ENCODE measurements around the gene SMC4. TPM values are rescaled to one million over a fixed set of nuclear protein-coding genes. Genes with fewer than 3 reads are reported as not detected.

The SMC4 gene
- total and polyA plus RNA-seq, 2 of the 8 experiments (the other 6 are each of a cell fraction or from before 2014, with no cell fraction given) = 26.6 to 118 TPM

- 81% methylated on average over 2 of the region's 2 CpGs; no CpG with 5 or more reads in 1 of the 2 experiments for WGBS, 2 experiments (ENCODE audit: extremely low coverage in 1 of 2, insufficient coverage in 1 of 2, insufficient read length in 1 of 2, insufficient replicate concordance in 2 of 2, low coverage in 1 of 2, low lambda C conversion rate in 2 of 2, missing lambda C conversion rate in 1 of 2)
- Histone ChIP-seq H3K27ac (ENCODE audit: low read depth, low read length) (no peak overlapping the region), H3K4me1 (replicated peaks in 1 of 4; ENCODE audit: control insufficient read depth in 3 of 4, insufficient read depth in 4 of 4, low read length in 3 of 4) (no peaks in the 10 kb centered on the region), H3K79me2 (ENCODE audit: control insufficient read depth in 1 of 2, insufficient read depth in 2 of 2, low read length in 2 of 2) (no peaks in the 10 kb centered on the region), H3K56ac (replicated peaks; ENCODE audit: insufficient read length, low read depth, low read length) (no peak overlapping the region), H3K4me3 (ENCODE audit: extremely low read depth in 1 of 4, insufficient read depth in 2 of 4, low read depth in 3 of 4, low read length in 4 of 4) (no peak overlapping the region), H2AK5ac (ENCODE audit: low read depth, low read length) (no peak overlapping the region), H3K9ac (replicated peaks in 1 of 4; ENCODE audit: extremely low read depth in 1 of 4, low read depth in 3 of 4, low read length in 3 of 4) (no peak overlapping the region), H2BK15ac (ENCODE audit: low read length) (no peak overlapping the region), H2AFZ (ENCODE audit: low read length) (no peak overlapping the region), H3K18ac (ENCODE audit: extremely low read depth, low read length) (no peak overlapping the region), H2BK12ac (ENCODE audit: low read depth, low read length) (no peak overlapping the region), H3K23ac (ENCODE audit: insufficient read length) (no peak overlapping the region), H4K5ac (ENCODE audit: insufficient read length, low read depth, low read length) (no peak overlapping the region), H4K91ac (replicated peaks; ENCODE audit: insufficient read length, low read length) (no peak overlapping the region), H2BK5ac (ENCODE audit: low read depth, low read length) (no peak overlapping the region), H3K23me2 (ENCODE audit: low read depth, low read length) (no peaks in the 10 kb centered on the region), H4K8ac (ENCODE audit: extremely low read depth, insufficient read depth, low read length) (no peak overlapping the region), H3K4me2 (ENCODE audit: insufficient read depth in 1 of 2, low read depth in 2 of 2, low read length in 2 of 2) (no peak overlapping the region), H3K79me1 (ENCODE audit: low read depth, low read length) (no peaks in the 10 kb centered on the region), H3K36me3 (ENCODE audit: control insufficient read depth in 2 of 4, insufficient read depth in 4 of 4, low read length in 3 of 4) (no peaks in the 10 kb centered on the region; a peak in 1 of 8 replicates), H3K14ac (ENCODE audit: insufficient read length) (no peak overlapping the region), H2BK120ac (replicated peaks; ENCODE audit: low read depth, low read length) (no peak overlapping the region), H3K9me3 (ENCODE audit: insufficient read depth in 2 of 2, low read depth in 1 of 2, low read length in 1 of 2) (peaks cover 19 to 21% of the 10 kb centered on the region in 2 experiments), H2BK20ac (ENCODE audit: low read length) (no peak overlapping the region), H3K4ac (replicated peaks; ENCODE audit: insufficient read length, low read depth, low read length) (no peak overlapping the region), H3K27me3 (replicated peaks in 1 of 4; ENCODE audit: control insufficient read depth in 3 of 4, extremely low read depth in 1 of 4, insufficient read depth in 3 of 4, low read length in 3 of 4) (no peaks in the 10 kb centered on the region), H4K20me1 (replicated peaks in 1 of 2; ENCODE audit: control insufficient read depth in 1 of 2, insufficient read depth in 2 of 2, low read length in 2 of 2) (no peaks in the 10 kb centered on the region)
- POLR2A ChIA-PET (ENCODE audit: partially characterized antibody) = interaction anchor here (1.1 kb wide), 1 partner anchor 22 kb away, joined by 4 read pairs; the partner anchor contains the start of gene TRIM59
- DNase-seq (ENCODE audit: low read depth in 1 of 2, low spot score in 2 of 2) (no peak), FAIRE-seq (no peak)
- CTCF ChIA-PET (ENCODE audit: partially characterized antibody) = interaction anchor here (0.8 to 1.6 kb wide), 3 partner anchors 10 to 22 kb away, joined by 3 to 8 read pairs (median 4); partner anchors contain the start of gene TRIM59
- TF ChIP-seq NRF1 (IDR thresholded peaks at IDR 0.05; ENCODE audit: low read depth, low read length) (no peak), POLR2AphosphoS5 (IDR thresholded peaks at IDR 0.05; ENCODE audit: low read depth, low read length) (no peak), CTBP2 (IDR thresholded peaks at IDR 0.05; ENCODE audit: borderline replicate concordance, insufficient read depth, insufficient read length, low read length) (no peak), ASH2L (IDR thresholded peaks at IDR 0.05; ENCODE audit: low read length) (no peak), POU5F1 (IDR thresholded peaks at IDR 0.05; ENCODE audit: low read depth, low read length) (no peak), TEAD4 (IDR thresholded peaks at IDR 0.05; ENCODE audit: low read depth, low read length) (no peak), HDAC6 (IDR thresholded peaks at IDR 0.05; ENCODE audit: low read depth, low read length) (no peak), FOSL1 (IDR thresholded peaks at IDR 0.05; ENCODE audit: insufficient read depth, low read depth, low read length) (no peak), RFX5 (IDR thresholded peaks at IDR 0.05; ENCODE audit: borderline replicate concordance, low read depth, low read length) (no peak), SAP30 (IDR thresholded peaks at IDR 0.05; ENCODE audit: insufficient read depth, insufficient replicate concordance, low read length) (no peak), RNF2 (IDR thresholded peaks at IDR 0.05; ENCODE audit: borderline replicate concordance, low read depth, low read length, missing control alignments, poor library complexity, severe bottlenecking) (no peak), MAX (IDR thresholded peaks at IDR 0.05) (no peak), RAD21 (IDR thresholded peaks at IDR 0.05 in 1 of 2, conservative IDR thresholded peaks at IDR 0.05 in 1 of 2; ENCODE audit: low read depth in 2 of 2, low read length in 2 of 2) (no peak), CHD2 (IDR thresholded peaks at IDR 0.05; ENCODE audit: low read length) (no peak)
Observed at GRCh38 chr3:160471892-160472291, 72.4 kb downstream of the SMC4 start.
